Mesendoderm (in vitro differentiated cells): ENCODE data around the gene SLC38A6.

ENCODE experiments used
- DNase-seq: peaks from one replicate; pipeline ENCODE4 v3.0.0; 2013
- H2AK5ac ChIP-seq: 2 replicates; pipeline ENCODE4 v1.6.1; 2013; ENCODE audit warnings: low read length, inconsistent platforms
- H2BK120ac ChIP-seq: 2 replicates; pipeline ENCODE4 v1.6.1; 2013; ENCODE audit warnings: low read depth, mild to moderate bottlenecking, low read length, moderate library complexity, mixed read lengths
- H2BK15ac ChIP-seq: replicated peaks from 2 replicates; pipeline ENCODE4 v1.6.1; 2013; ENCODE audit warnings: low read depth, mild to moderate bottlenecking, moderate library complexity
- H2BK5ac ChIP-seq: 2 replicates; pipeline ENCODE4 v1.6.1; 2013; ENCODE audit warnings: low read length, inconsistent platforms
- H3K18ac ChIP-seq: 2 replicates; pipeline ENCODE4 v1.6.1; 2013; ENCODE audit warnings: mild to moderate bottlenecking, low read length, mixed read lengths
- H3K23ac ChIP-seq: one replicate; pipeline ENCODE4 v1.6.1; 2013; ENCODE audit warnings: low read length
- H3K27ac ChIP-seq: 2 replicates; pipeline ENCODE4 v1.5.1; 2013; ENCODE audit warnings: low read depth, mild to moderate bottlenecking, inconsistent platforms, low read length, moderate library complexity
- H3K27me3 ChIP-seq: 2 replicates; pipeline ENCODE4 v1.6.1; 2013; ENCODE audit warnings: low read length, control low read depth, mild to moderate bottlenecking, inconsistent platforms; ENCODE audit not compliant: insufficient read depth, poor library complexity
- H3K36me3 ChIP-seq: 2 replicates; pipeline ENCODE4 v1.6.1; 2013; ENCODE audit warnings: low read length, inconsistent platforms; ENCODE audit not compliant: control insufficient read depth, insufficient read depth
- H3K4ac ChIP-seq: one replicate; pipeline ENCODE4 v1.6.1; 2013; ENCODE audit warnings: low read depth, mild to moderate bottlenecking, low read length, moderate library complexity
- H3K4me1 ChIP-seq: 2 replicates; pipeline ENCODE4 v1.6.1; 2013; ENCODE audit warnings: low read depth, low read length, inconsistent platforms; ENCODE audit not compliant: control insufficient read depth
- H3K4me2 ChIP-seq: 2 replicates; pipeline ENCODE4 v1.6.1; 2013; ENCODE audit warnings: low read length
- H3K4me3 ChIP-seq: 2 replicates; pipeline ENCODE4 v1.5.1; 2013; ENCODE audit warnings: mild to moderate bottlenecking, low read length
- H3K56ac ChIP-seq: one replicate; pipeline ENCODE4 v1.6.1; 2013; ENCODE audit warnings: low read length
- H3K79me1 ChIP-seq: 2 replicates; pipeline ENCODE4 v1.6.1; 2013; ENCODE audit warnings: low read length, inconsistent platforms
- H3K79me2 ChIP-seq: 2 replicates; pipeline ENCODE4 v1.6.1; 2013; ENCODE audit warnings: mild to moderate bottlenecking, low read length; ENCODE audit not compliant: control insufficient read depth, insufficient read depth
- H3K9ac ChIP-seq: 2 replicates; pipeline ENCODE4 v1.6.1; 2013; ENCODE audit warnings: low read length, inconsistent platforms
- H4K5ac ChIP-seq: one replicate; pipeline ENCODE4 v1.6.1; 2013; ENCODE audit warnings: low read length
- H4K8ac ChIP-seq: one replicate; pipeline ENCODE4 v1.6.1; 2013; ENCODE audit warnings: low read depth, mild to moderate bottlenecking, control low read depth, low read length, moderate library complexity
- WGBS: extraction: QIAGEN DNeasy Blood & Tissue Kit; methylation state at CpG from one replicate; pipeline ENCODE4 v1.1.7; 2013; ENCODE audit warnings: low lambda C conversion rate, missing lambda C conversion rate; ENCODE audit not compliant: insufficient coverage; ENCODE audit errors: extremely low coverage; 5-methylcytosine and 5-hydroxymethylcytosine counted together

SLC38A6 gene

GRCh38 chr14:61047021-61047420 is 66.0 kb downstream of the SLC38A6 start:
- H3K79me2 ChIP-seq: no peaks in the 10 kb centered on the region
- H3K23ac ChIP-seq: no peak overlapping the region
- no peak overlapping the region for H3K4me2 ChIP-seq
- no peak overlapping the region for H2BK15ac ChIP-seq
- H3K9ac ChIP-seq: no peak overlapping the region
- no peak overlapping the region for H2BK5ac ChIP-seq
- no peak overlapping the region for H2AK5ac ChIP-seq
- no peak overlapping the region for H3K27ac ChIP-seq
- no peak overlapping the region for H3K56ac ChIP-seq
- H3K18ac ChIP-seq: no peak overlapping the region
- no peak for DNase-seq
- no peak overlapping the region for H3K4me3 ChIP-seq
- no peak overlapping the region for H2BK120ac ChIP-seq
- no peak overlapping the region for H4K8ac ChIP-seq
- no peaks in the 10 kb centered on the region for H3K36me3 ChIP-seq
- H4K5ac ChIP-seq: no peak overlapping the region
- H3K79me1 ChIP-seq: no peaks in the 10 kb centered on the region
- no peaks in the 10 kb centered on the region for H3K27me3 ChIP-seq
- no peak overlapping the region for H3K4ac ChIP-seq
- no peaks in the 10 kb centered on the region for H3K4me1 ChIP-seq

GRCh38 chr14:61048640-61049039 is 67.6 kb downstream of the SLC38A6 start:
- H3K4me3 ChIP-seq: no peak overlapping the region
- no peak overlapping the region for H3K56ac ChIP-seq
- H2BK5ac ChIP-seq: no peak overlapping the region
- H2AK5ac ChIP-seq: no peak overlapping the region
- no peak for DNase-seq
- H2BK15ac ChIP-seq: no peak overlapping the region
- H3K4me1 ChIP-seq: no peaks in the 10 kb centered on the region
- no peak overlapping the region for H3K23ac ChIP-seq
- H3K4ac ChIP-seq: no peak overlapping the region
- H3K36me3 ChIP-seq: no peaks in the 10 kb centered on the region
- H3K27ac ChIP-seq: no peak overlapping the region
- H3K9ac ChIP-seq: no peak overlapping the region
- no peak overlapping the region for H2BK120ac ChIP-seq
- H3K18ac ChIP-seq: no peak overlapping the region
- no peaks in the 10 kb centered on the region for H3K79me2 ChIP-seq
- H4K5ac ChIP-seq: no peak overlapping the region
- H3K27me3 ChIP-seq: no peaks in the 10 kb centered on the region
- no peaks in the 10 kb centered on the region for H3K79me1 ChIP-seq
- no peak overlapping the region for H4K8ac ChIP-seq
- no peak overlapping the region for H3K4me2 ChIP-seq

GRCh38 chr14:61050417-61050816 is 69.4 kb downstream of the SLC38A6 start:
- H3K36me3 ChIP-seq: no peaks in the 10 kb centered on the region
- no peak overlapping the region for H3K27ac ChIP-seq
- peak; percentile 21 for DNase-seq
- WGBS: no CpG with 5 or more reads among the region's 2 CpGs
- H3K56ac ChIP-seq: no peak overlapping the region
- H3K4me1 ChIP-seq: no peaks in the 10 kb centered on the region
- H3K27me3 ChIP-seq: no peaks in the 10 kb centered on the region
- no peak overlapping the region for H2BK120ac ChIP-seq
- no peak overlapping the region for H3K18ac ChIP-seq
- no peak overlapping the region for H4K8ac ChIP-seq
- H3K23ac ChIP-seq: no peak overlapping the region
- H2BK15ac ChIP-seq: no peak overlapping the region
- no peak overlapping the region for H3K4me2 ChIP-seq
- no peak overlapping the region for H2AK5ac ChIP-seq
- H3K9ac ChIP-seq: no peak overlapping the region
- no peak overlapping the region for H2BK5ac ChIP-seq
- H4K5ac ChIP-seq: no peak overlapping the region
- no peaks in the 10 kb centered on the region for H3K79me2 ChIP-seq
- no peaks in the 10 kb centered on the region for H3K79me1 ChIP-seq
- H3K4me3 ChIP-seq: no peak overlapping the region
- no peak overlapping the region for H3K4ac ChIP-seq

GRCh38 chr14:61051051-61051450 is 70.0 kb downstream of the SLC38A6 start:
- H3K79me2 ChIP-seq: no peaks in the 10 kb centered on the region
- H3K4ac ChIP-seq: no peak overlapping the region
- WGBS: no CpG with 5 or more reads among the region's 1 CpG
- no peak overlapping the region for H4K8ac ChIP-seq
- no peak overlapping the region for H3K18ac ChIP-seq
- H4K5ac ChIP-seq: no peak overlapping the region
- no peak overlapping the region for H3K4me2 ChIP-seq
- no peaks in the 10 kb centered on the region for H3K4me1 ChIP-seq
- H3K4me3 ChIP-seq: no peak overlapping the region
- no peak overlapping the region for H3K27ac ChIP-seq
- H3K56ac ChIP-seq: no peak overlapping the region
- no peak overlapping the region for H3K9ac ChIP-seq
- peak; percentile 14 for DNase-seq
- H2AK5ac ChIP-seq: no peak overlapping the region
- no peak overlapping the region for H2BK5ac ChIP-seq
- H3K36me3 ChIP-seq: no peaks in the 10 kb centered on the region
- no peak overlapping the region for H2BK15ac ChIP-seq
- no peaks in the 10 kb centered on the region for H3K27me3 ChIP-seq
- H2BK120ac ChIP-seq: no peak overlapping the region
- H3K79me1 ChIP-seq: no peaks in the 10 kb centered on the region
- no peak overlapping the region for H3K23ac ChIP-seq

- Histone ChIP-seq H3K79me2 (no peaks in the 10 kb centered on the region), H3K23ac (no peak overlapping the region), H3K4me3 (no peak overlapping the region), H2BK5ac (no peak overlapping the region), H3K4me1 (no peaks in the 10 kb centered on the region), H4K8ac (no peak overlapping the region), H3K27ac (no peak overlapping the region), H3K27me3 (no peaks in the 10 kb centered on the region), H3K56ac (no peak overlapping the region), H4K5ac (no peak overlapping the region), H3K18ac (no peak overlapping the region), H3K4ac (no peak overlapping the region), H3K4me2 (no peak overlapping the region), H2BK120ac (no peak overlapping the region), H3K9ac (no peak overlapping the region), H2AK5ac (no peak overlapping the region), H3K79me1 (no peaks in the 10 kb centered on the region), H3K36me3 (no peaks in the 10 kb centered on the region), H2BK15ac (no peak overlapping the region)
- DNase-seq: no peak
- WGBS: no CpG with 5 or more reads among the region's 3 CpGs
Observed at GRCh38 chr14:61051621-61052020, 70.6 kb downstream of the SLC38A6 start.

GRCh38 chr14:61063461-61063860 is 82.4 kb downstream of the SLC38A6 start:
- H3K4me3 ChIP-seq: no peak overlapping the region
- no peak overlapping the region for H3K4me2 ChIP-seq
- no peak overlapping the region for H3K4ac ChIP-seq
- no peaks in the 10 kb centered on the region for H3K79me2 ChIP-seq
- H4K5ac ChIP-seq: no peak overlapping the region
- no peak overlapping the region for H2BK15ac ChIP-seq
- H3K23ac ChIP-seq: no peak overlapping the region
- H3K9ac ChIP-seq: no peak overlapping the region
- no peaks in the 10 kb centered on the region for H3K79me1 ChIP-seq
- no peaks in the 10 kb centered on the region for H3K27me3 ChIP-seq
- H3K4me1 ChIP-seq: peaks cover 3% of the 10 kb centered on the region
- no peak overlapping the region for H3K27ac ChIP-seq
- no peak for DNase-seq
- no peak overlapping the region for H2AK5ac ChIP-seq
- no peak overlapping the region for H2BK5ac ChIP-seq
- no peak overlapping the region for H2BK120ac ChIP-seq
- no peak overlapping the region for H3K56ac ChIP-seq
- WGBS: no CpG with 5 or more reads among the region's 3 CpGs
- H3K36me3 ChIP-seq: no peaks in the 10 kb centered on the region
- H4K8ac ChIP-seq: no peak overlapping the region
- no peak overlapping the region for H3K18ac ChIP-seq
